Mesenchymal stem cell (in vitro differentiated cells and primary cell): Measurements from ENCODE around the gene RPL10. TPM values are rescaled to one million over a fixed set of nuclear protein-coding genes. Genes with fewer than 3 reads are reported as not detected.

Experiments
- DNase-seq: peaks from one replicate; pipeline ENCODE4 v3.0.0-alpha.2; 2013
- H2AFZ ChIP-seq: one replicate; pipeline ENCODE4 v1.6.1; 2013; ENCODE audit warnings: low read depth, mild to moderate bottlenecking, control low read depth, inconsistent platforms, low read length, moderate library complexity
- H2AK5ac ChIP-seq: 2 replicates; pipeline ENCODE4 v1.6.1; 2013; ENCODE audit warnings: low read length, moderate library complexity, mild to moderate bottlenecking, inconsistent platforms; ENCODE audit not compliant: severe bottlenecking
- H2BK120ac ChIP-seq: one replicate; pipeline ENCODE4 v1.6.1; 2013; ENCODE audit warnings: low read depth, mild to moderate bottlenecking, inconsistent platforms, low read length, moderate library complexity
- H2BK12ac ChIP-seq, 2 experiments: one replicate each; pipeline ENCODE4 v1.6.1; 2013; ENCODE audit warnings: inconsistent platforms in 2 of 2, low read length in 2 of 2, mild to moderate bottlenecking in 2 of 2, moderate library complexity in 2 of 2, control low read depth in 1 of 2
- H2BK15ac ChIP-seq: one replicate; pipeline ENCODE4 v1.6.1; 2013; ENCODE audit warnings: mild to moderate bottlenecking, low read depth, inconsistent platforms; ENCODE audit not compliant: poor library complexity, severe bottlenecking
- H2BK5ac ChIP-seq: 2 replicates; pipeline ENCODE4 v1.6.1; 2013; ENCODE audit warnings: low read depth, mild to moderate bottlenecking, low read length, control low read depth, inconsistent platforms; ENCODE audit not compliant: poor library complexity, severe bottlenecking
- H3K14ac ChIP-seq, 2 experiments: one replicate each; pipeline ENCODE4 v1.6.1; 2013; ENCODE audit warnings: inconsistent platforms in 2 of 2, low read length in 2 of 2, control low read depth in 1 of 2, mild to moderate bottlenecking in 1 of 2, moderate library complexity in 1 of 2
- H3K18ac ChIP-seq, 2 experiments: one replicate each; pipeline ENCODE4 v1.6.1; 2013; ENCODE audit warnings: inconsistent platforms in 2 of 2, low read length in 2 of 2, control low read depth in 1 of 2, low read depth in 1 of 2, mild to moderate bottlenecking in 1 of 2
- H3K23ac ChIP-seq, 2 experiments: one replicate each; pipeline ENCODE4 v1.6.1; 2013; ENCODE audit warnings: inconsistent platforms in 2 of 2, low read length in 2 of 2, mild to moderate bottlenecking in 2 of 2, moderate library complexity in 2 of 2, control low read depth in 1 of 2
- H3K27ac ChIP-seq: 2 replicates; pipeline ENCODE4 v1.5.1; 2013; ENCODE audit warnings: mild to moderate bottlenecking, moderate library complexity, low read length, control low read depth, inconsistent platforms; ENCODE audit not compliant: poor library complexity, severe bottlenecking
- H3K27me3 ChIP-seq, 2 experiments: 2 replicates each; pipeline versions ENCODE4 v1.6.1 to v1.7.0; 2013; ENCODE audit warnings: low read length in 2 of 2, mild to moderate bottlenecking in 2 of 2, moderate library complexity in 2 of 2, control low read depth in 1 of 2, inconsistent platforms in 1 of 2; ENCODE audit not compliant: control insufficient read depth in 1 of 2, insufficient read depth in 1 of 2
- H3K36me3 ChIP-seq, 2 experiments: 2 replicates each; pipeline versions ENCODE4 v1.6.1 to v1.7.0; 2013; ENCODE audit warnings: low read length in 2 of 2, control low read depth in 1 of 2, inconsistent platforms in 1 of 2, low read depth in 1 of 2, mild to moderate bottlenecking in 1 of 2; ENCODE audit not compliant: insufficient read depth in 2 of 2, control insufficient read depth in 1 of 2
- H3K4ac ChIP-seq, 2 experiments: one replicate each; pipeline ENCODE4 v1.6.1; 2013; ENCODE audit warnings: inconsistent platforms in 2 of 2, low read length in 2 of 2, mild to moderate bottlenecking in 2 of 2, moderate library complexity in 2 of 2, control low read depth in 1 of 2, low read depth in 1 of 2
- H3K4me1 ChIP-seq: 2 replicates; pipeline ENCODE4 v1.6.1; 2013; ENCODE audit warnings: low read depth, low read length, control low read depth; ENCODE audit not compliant: control insufficient read depth, insufficient read depth
- H3K4me2 ChIP-seq: 2 replicates; pipeline ENCODE4 v1.6.1; 2013; ENCODE audit warnings: low read length, mild to moderate bottlenecking, inconsistent platforms; ENCODE audit not compliant: poor library complexity, severe bottlenecking
- H3K4me3 ChIP-seq, 2 experiments: 2 replicates each; pipeline versions ENCODE4 v1.5.1 to v1.7.0; 2013; ENCODE audit warnings: low read length in 2 of 2, mild to moderate bottlenecking in 2 of 2, control low read depth in 1 of 2, low read depth in 1 of 2; ENCODE audit not compliant: insufficient read depth in 1 of 2
- H3K79me1 ChIP-seq: replicated peaks from 2 replicates; pipeline ENCODE4 v1.6.1; 2013; ENCODE audit warnings: mild to moderate bottlenecking, control low read depth, low read length, inconsistent platforms; ENCODE audit not compliant: poor library complexity, severe bottlenecking
- H3K9ac ChIP-seq: 2 replicates; pipeline ENCODE4 v1.7.0; 2013; ENCODE audit warnings: mild to moderate bottlenecking, low read length, moderate library complexity
- H3K9me3 ChIP-seq: 2 replicates; pipeline ENCODE4 v1.7.0; 2013; ENCODE audit warnings: mild to moderate bottlenecking, low read length; ENCODE audit not compliant: control insufficient read depth
- H4K8ac ChIP-seq: one replicate; pipeline ENCODE4 v1.6.1; 2013; ENCODE audit warnings: inconsistent platforms, mild to moderate bottlenecking, low read length, moderate library complexity
- H4K91ac ChIP-seq: one replicate; pipeline ENCODE4 v1.6.1; 2013; ENCODE audit warnings: mild to moderate bottlenecking, low read length, inconsistent platforms
- WGBS: methylation state at CpG from one replicate; pipeline ENCODE4 v1.1.7; 2013; ENCODE audit warnings: mixed read lengths; 5-methylcytosine and 5-hydroxymethylcytosine counted together
- polyA plus RNA-seq, 2 experiments: library from polyadenylated mRNA; stranded (reverse); fragments of 200-250 nt; gene quantifications; one replicate each; pipeline ENCODE4 v1.2.3, GENCODE V29; 2013

The RPL10 gene
- polyA plus RNA-seq (2013, experiment 1 of 2) = 4,138 TPM
- 3,979 TPM for polyA plus RNA-seq (2013, experiment 2 of 2)

DNA sequence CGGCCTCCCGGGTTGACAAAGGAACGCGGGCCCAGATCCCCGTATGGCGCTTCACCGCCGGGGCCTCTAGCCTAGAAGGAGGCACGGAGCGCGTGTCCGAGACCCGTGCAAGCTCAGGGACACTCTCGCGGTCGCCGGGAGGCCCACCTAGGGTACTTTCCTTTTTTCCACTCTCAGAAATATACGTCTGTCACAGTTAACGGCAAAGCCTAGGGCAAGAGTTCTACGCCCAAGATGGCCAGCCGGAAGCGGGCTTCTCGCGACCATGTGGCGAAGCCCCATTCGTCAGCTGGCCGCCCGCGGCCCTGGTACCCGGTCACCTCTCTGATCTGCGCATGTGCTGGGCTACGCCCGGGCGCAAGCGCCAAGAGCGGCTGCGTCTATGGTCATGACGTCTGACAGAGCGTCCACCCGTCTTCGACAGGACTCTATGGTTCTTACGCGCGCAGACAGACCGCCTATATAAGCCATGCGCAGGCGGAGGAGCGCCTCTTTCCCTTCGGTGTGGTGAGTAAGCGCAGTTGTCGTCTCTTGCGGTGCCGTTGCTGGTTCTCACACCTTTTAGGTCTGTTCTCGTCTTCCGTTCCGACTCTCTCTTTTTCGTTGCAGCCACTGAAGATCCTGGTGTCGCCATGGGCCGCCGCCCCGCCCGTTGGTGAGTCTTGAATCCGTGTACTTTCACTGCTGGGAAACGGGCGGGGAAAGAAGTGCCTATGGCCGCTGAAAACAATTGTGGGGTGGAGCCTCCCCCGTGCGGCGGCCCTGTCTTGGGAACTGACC is at the start of gene RPL10:
Gene RPL10, plus strand, starts transcription at position 490 of the 780 bp plus-strand sequence. Its CDS starts 143 bp downstream, at position 633.
- Histone ChIP-seq H3K4me2 (peak within 1 kb of the TSS; percentile 68), H2BK120ac (peak within 1 kb of the TSS; percentile 99), H3K79me1 (no peaks in the 10 kb centered on the region), H3K18ac (peak within 1 kb of the TSS; percentile 93 to 94), H2AK5ac (peak within 1 kb of the TSS; percentile 78), H3K4ac (peak within 1 kb of the TSS; percentile 89 to 91), H4K8ac (peak within 1 kb of the TSS; percentile 98), H3K36me3 (peaks cover 29 to 32% of the 10 kb centered on the region in 2 experiments), H4K91ac (peak within 1 kb of the TSS; percentile 93), H3K4me1 (peaks cover 8% of the 10 kb centered on the region), H3K27me3 (no peaks in the 10 kb centered on the region), H3K9me3 (peaks cover 8% of the 10 kb centered on the region), H3K14ac (peak within 1 kb of the TSS; percentile 57 to 81), H3K4me3 (peak within 1 kb of the TSS; percentile 68 to 84), H2BK5ac (peak within 1 kb of the TSS; percentile 87), H2BK15ac (peak within 1 kb of the TSS; percentile 83), H3K23ac (peak within 1 kb of the TSS in 1 of 2 experiments; percentile 60), H2AFZ (no peak within 1 kb of the TSS), H3K9ac (peak within 1 kb of the TSS; percentile 99), H2BK12ac (peak within 1 kb of the TSS in 1 of 2 experiments; percentile 84), H3K27ac (peak within 1 kb of the TSS; percentile 99)
- under 1% methylated on average over 68 of the region's 69 CpGs for WGBS
- peak; percentile 97 for DNase-seq

- Histone ChIP-seq H3K27ac (peak overlapping the region; percentile 20), H3K4me1 (peaks cover 20% of the 10 kb centered on the region), H3K27me3 (no peaks in the 10 kb centered on the region), H3K9ac (no peak overlapping the region), H3K4me3 (no peak overlapping the region), H2AK5ac (no peak overlapping the region), H2BK15ac (no peak overlapping the region), H2BK120ac (no peak overlapping the region), H3K4me2 (no peak overlapping the region), H3K79me1 (no peaks in the 10 kb centered on the region), H3K36me3 (peaks cover 55 to 64% of the 10 kb centered on the region in 2 experiments), H3K9me3 (no peaks in the 10 kb centered on the region), H2BK5ac (no peak overlapping the region), H4K91ac (peak overlapping the region; percentile 15), H3K14ac (no peak overlapping the region), H3K18ac (no peak overlapping the region), H4K8ac (no peak overlapping the region), H2BK12ac (no peak overlapping the region), H3K4ac (no peak overlapping the region), H3K23ac (no peak overlapping the region), H2AFZ (no peak overlapping the region)
- DNase-seq = no peak
- 92% methylated on average over 13 of the region's 24 CpGs for WGBS
These were observed 49.4 kb upstream of the RPL10 start for GRCh38 chrX:154348646-154349358.

- Histone ChIP-seq H2BK120ac (no peak overlapping the region), H3K36me3 (peaks cover 62 to 70% of the 10 kb centered on the region in 2 experiments), H4K8ac (no peak overlapping the region), H3K4me2 (no peak overlapping the region), H2AK5ac (no peak overlapping the region), H3K23ac (no peak overlapping the region), H2BK12ac (no peak overlapping the region), H3K9ac (no peak overlapping the region), H3K14ac (no peak overlapping the region), H3K4me3 (no peak overlapping the region), H3K4ac (no peak overlapping the region), H4K91ac (no peak overlapping the region), H3K4me1 (peaks cover 21% of the 10 kb centered on the region), H3K18ac (no peak overlapping the region), H3K27ac (no peak overlapping the region), H2BK5ac (no peak overlapping the region), H3K27me3 (no peaks in the 10 kb centered on the region), H3K9me3 (no peaks in the 10 kb centered on the region), H2BK15ac (no peak overlapping the region), H3K79me1 (no peaks in the 10 kb centered on the region), H2AFZ (no peak overlapping the region)
- 85% methylated on average over 18 of the region's 19 CpGs for WGBS
- no peak for DNase-seq
These were observed 48.7 kb upstream of the RPL10 start for GRCh38 chrX:154349359-154349935.

DNA sequence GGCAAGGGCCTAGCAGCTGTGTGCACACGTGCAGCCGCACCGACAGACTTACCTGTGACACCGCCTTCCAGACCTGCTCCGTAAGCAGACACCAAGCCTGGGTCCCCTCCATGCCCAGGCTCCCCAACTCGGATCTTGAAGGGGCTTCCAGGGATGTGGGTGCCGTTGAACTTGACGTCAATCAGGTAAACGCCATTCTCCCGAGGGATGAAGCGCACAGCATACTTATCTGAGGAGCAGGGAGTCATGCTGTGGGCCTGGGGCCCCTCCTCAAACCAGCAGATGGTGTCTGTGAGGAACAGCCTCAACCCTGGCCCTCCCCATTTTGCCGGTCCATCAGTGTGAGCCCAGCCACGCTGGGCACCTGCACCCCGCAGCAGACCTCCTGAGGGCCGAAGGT is 48.2 kb upstream of the RPL10 start:
- no peak overlapping the region for H2AK5ac ChIP-seq
- H3K4me2 ChIP-seq = no peak overlapping the region
- H2BK15ac ChIP-seq = no peak overlapping the region
- H3K36me3 ChIP-seq = peaks cover 67 to 75% of the 10 kb centered on the region in 2 experiments
- H2BK5ac ChIP-seq = no peak overlapping the region
- H3K23ac ChIP-seq = no peak overlapping the region
- no peak overlapping the region for H3K18ac ChIP-seq
- DNase-seq = no peak
- 92% methylated on average over 14 of the region's 15 CpGs for WGBS
- H3K4ac ChIP-seq = no peak overlapping the region
- H3K4me1 ChIP-seq = peaks cover 21% of the 10 kb centered on the region
- H2BK12ac ChIP-seq = no peak overlapping the region
- no peak overlapping the region for H3K9ac ChIP-seq
- H3K27me3 ChIP-seq = no peaks in the 10 kb centered on the region
- H2BK120ac ChIP-seq = no peak overlapping the region
- H3K27ac ChIP-seq = no peak overlapping the region
- no peaks in the 10 kb centered on the region for H3K79me1 ChIP-seq
- H2AFZ ChIP-seq = no peak overlapping the region
- H4K91ac ChIP-seq = no peak overlapping the region
- no peak overlapping the region for H3K14ac ChIP-seq
- H3K4me3 ChIP-seq = no peak overlapping the region
- no peaks in the 10 kb centered on the region for H3K9me3 ChIP-seq
- no peak overlapping the region for H4K8ac ChIP-seq
